Measurements from ENCODE around the gene CALN1.

DNA sequence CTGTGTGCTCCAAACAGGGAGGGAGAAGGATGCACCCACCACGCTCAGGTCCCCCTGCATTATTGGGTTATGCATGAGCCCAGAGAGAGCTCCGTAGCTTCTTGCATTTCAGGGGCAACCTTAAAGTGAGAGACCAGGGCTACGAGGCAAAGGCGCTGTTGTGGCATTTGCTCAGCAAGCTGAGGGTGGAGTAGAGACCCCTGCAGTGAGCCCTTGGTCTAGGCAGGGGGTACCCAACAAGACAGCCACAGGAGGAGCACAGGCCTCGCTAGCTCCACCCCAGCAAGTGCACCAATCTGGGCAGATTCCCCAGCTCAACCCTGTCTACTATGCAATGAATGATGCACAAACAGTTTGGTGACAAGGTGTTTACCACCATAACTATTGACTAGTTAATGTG, 198.4 kb downstream of the CALN1 start:
- TF ChIP-seq POLR2AphosphoS5 (IDR thresholded peaks at IDR 0.05; ENCODE audit: low read depth, low read length) (no peak), TAF1 (IDR thresholded peaks at IDR 0.05; ENCODE audit: borderline replicate concordance, insufficient read depth, low read length) (no peak), SIN3A (IDR thresholded peaks at IDR 0.05; ENCODE audit: borderline replicate concordance, insufficient read depth, low read length) (no peak), FOXP2 (optimal IDR thresholded peaks at IDR 0.05; ENCODE audit: borderline replicate concordance, extremely low read depth, extremely low read length, insufficient read depth) (no peak)
